HL-60/S4 (cell line): ENCODE results near the gene KCNH2.

Experiments used
- in situ Hi-C: fragments of 300-500 bp; cut with MboI; formaldehyde crosslinking; loops from 2 replicates; pipeline ENCODE4 v1.14.3; 2022; ENCODE audit warnings: low sequenced_read_pairs

Gene KCNH2

GRCh38 chr7:150950496-150951180 lies 27.5 kb downstream of the KCNH2 start:
- in situ Hi-C loops, result no loop called here

GRCh38 chr7:150949971-150950491 lies 28.1 kb downstream of the KCNH2 start:
- in situ Hi-C loops, result no loop called here

GRCh38 chr7:150949564-150949963 lies 28.6 kb downstream of the KCNH2 start:
- in situ Hi-C loops, result no loop called here

- in situ Hi-C loops, result no loop called here
Observed at GRCh38 chr7:150948791-150949251, 29.3 kb downstream of the KCNH2 start.

- in situ Hi-C loops, result no loop called here
Observed at GRCh38 chr7:150947761-150948651, 30.1 kb downstream of the KCNH2 start.

- in situ Hi-C loops, result no loop called here
Observed at GRCh38 chr7:150947241-150947745, 30.8 kb downstream of the KCNH2 start.

GRCh38 chr7:150946421-150947240 lies 31.5 kb downstream of the KCNH2 start:
- in situ Hi-C loops, result no loop called here

- in situ Hi-C loops, result no loop called here
Observed at GRCh38 chr7:150945853-150946420, 32.2 kb downstream of the KCNH2 start.

- in situ Hi-C loops, result no loop called here
Observed at GRCh38 chr7:150945171-150945852, 32.8 kb downstream of the KCNH2 start.

GRCh38 chr7:150944066-150945042 lies 33.8 kb downstream of the KCNH2 start:
- in situ Hi-C loops, result no loop called here

- in situ Hi-C loops, result no loop called here
Observed at GRCh38 chr7:150943453-150943814, 34.7 kb downstream of the KCNH2 start.

- in situ Hi-C loops, result no loop called here
Observed at GRCh38 chr7:150942591-150943452, 35.3 kb downstream of the KCNH2 start.

- in situ Hi-C loops, result no loop called here
Observed at GRCh38 chr7:150942001-150942590, 36.0 kb downstream of the KCNH2 start.

GRCh38 chr7:150941351-150942000 lies 36.6 kb downstream of the KCNH2 start:
- in situ Hi-C loops, result no loop called here

- in situ Hi-C loops, result no loop called here
Observed at GRCh38 chr7:150940431-150941102, 37.6 kb downstream of the KCNH2 start.

- in situ Hi-C loops, result no loop called here
Observed at GRCh38 chr7:150939466-150939865, 38.7 kb downstream of the KCNH2 start.
